Measurements from ENCODE around the gene FASN. TPM values are rescaled to one million over a fixed set of nuclear protein-coding genes. Genes with fewer than 3 reads are reported as not detected.

FASN gene
- total RNA-seq, 8 experiments from 2014 or later, result 32.4 to 333 (median 89.0) TPM

GRCh38 chr17:82065193-82065637, 32.8 kb downstream of the FASN start:
- 0% methylated on average over 3 of the region's 47 CpGs; no CpG with 5 or more reads in 8 of the 10 experiments for WGBS, 10 experiments
- peak overlapping the region; percentile 54 to 89 for H3K27ac ChIP-seq
- in situ Hi-C loops (cut with MboI; ENCODE audit: low pct_unique_long_range_greater_than_20kb in 2 of 9, low sequenced_read_pairs in 9 of 9, unreplicated experiment in 9 of 9), result no loop called here
- H3K4me3 ChIP-seq, result peak overlapping the region; percentile 82 to 100 (median 88)
- peak; percentile 51 to 83 (median 63) for ATAC-seq (replicated peaks in 6 of 8)
- H3K4me1 ChIP-seq (replicated peaks in 1 of 2), result peaks cover 12 to 13% of the 10 kb centered on the region in 2 donors

DNA sequence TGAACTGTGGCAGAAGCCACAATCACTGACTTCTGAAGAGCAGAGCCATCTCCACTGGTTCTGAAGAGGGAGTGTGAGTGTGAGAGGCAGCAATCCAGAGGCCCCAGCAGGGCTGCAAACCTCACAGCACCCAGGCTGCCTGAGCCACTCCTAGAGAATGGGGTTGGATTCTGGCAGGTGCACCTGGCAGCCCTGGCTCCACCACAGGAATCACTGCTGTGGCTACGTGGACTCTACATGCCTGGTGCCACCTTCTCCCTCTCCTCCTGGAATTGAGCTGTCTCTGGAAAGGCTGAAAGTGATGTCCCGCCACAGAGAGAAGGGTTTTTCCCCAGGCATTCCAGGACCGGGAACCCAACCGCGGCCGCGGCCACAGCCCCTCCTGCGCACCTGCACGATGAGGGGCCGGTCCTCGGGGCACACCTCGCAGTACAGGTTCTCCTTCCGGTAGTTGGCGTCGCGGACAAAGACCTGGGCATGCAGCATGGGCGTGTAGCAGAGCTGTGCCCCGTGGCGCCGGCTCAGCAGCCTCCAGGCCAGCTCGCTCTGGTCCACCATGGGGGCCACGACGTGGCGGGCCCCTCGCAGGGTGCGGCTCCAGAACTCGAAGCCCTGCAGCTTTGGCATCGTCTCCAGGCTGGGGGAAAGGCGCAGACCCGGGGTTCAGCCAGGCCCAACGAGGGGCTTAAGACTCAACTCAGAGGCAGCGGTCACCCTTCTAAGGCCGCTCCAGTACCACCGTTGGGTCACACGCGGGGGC, 33.4 kb downstream of the FASN start:
- ATAC-seq (replicated peaks in 6 of 8), result peak in 4 of 8 experiments; percentile 2 to 10 (median 5)
- Histone ChIP-seq H3K4me1 (replicated peaks in 1 of 2) (peaks cover 12 to 13% of the 10 kb centered on the region in 2 donors), H3K4me3 (peak overlapping the region; percentile 82 to 100 (median 88)), H3K27ac (peak overlapping the region in 1 of 2 donors; percentile 89)
- in situ Hi-C loops (cut with MboI; ENCODE audit: low pct_unique_long_range_greater_than_20kb in 2 of 9, low sequenced_read_pairs in 9 of 9, unreplicated experiment in 9 of 9), result no loop called here
- WGBS, 10 experiments, result 20 to 80% (median 71%) methylated on average over 1 to 13 of the region's 36 CpGs; no CpG with 5 or more reads in 6 of the 10 experiments

DNA sequence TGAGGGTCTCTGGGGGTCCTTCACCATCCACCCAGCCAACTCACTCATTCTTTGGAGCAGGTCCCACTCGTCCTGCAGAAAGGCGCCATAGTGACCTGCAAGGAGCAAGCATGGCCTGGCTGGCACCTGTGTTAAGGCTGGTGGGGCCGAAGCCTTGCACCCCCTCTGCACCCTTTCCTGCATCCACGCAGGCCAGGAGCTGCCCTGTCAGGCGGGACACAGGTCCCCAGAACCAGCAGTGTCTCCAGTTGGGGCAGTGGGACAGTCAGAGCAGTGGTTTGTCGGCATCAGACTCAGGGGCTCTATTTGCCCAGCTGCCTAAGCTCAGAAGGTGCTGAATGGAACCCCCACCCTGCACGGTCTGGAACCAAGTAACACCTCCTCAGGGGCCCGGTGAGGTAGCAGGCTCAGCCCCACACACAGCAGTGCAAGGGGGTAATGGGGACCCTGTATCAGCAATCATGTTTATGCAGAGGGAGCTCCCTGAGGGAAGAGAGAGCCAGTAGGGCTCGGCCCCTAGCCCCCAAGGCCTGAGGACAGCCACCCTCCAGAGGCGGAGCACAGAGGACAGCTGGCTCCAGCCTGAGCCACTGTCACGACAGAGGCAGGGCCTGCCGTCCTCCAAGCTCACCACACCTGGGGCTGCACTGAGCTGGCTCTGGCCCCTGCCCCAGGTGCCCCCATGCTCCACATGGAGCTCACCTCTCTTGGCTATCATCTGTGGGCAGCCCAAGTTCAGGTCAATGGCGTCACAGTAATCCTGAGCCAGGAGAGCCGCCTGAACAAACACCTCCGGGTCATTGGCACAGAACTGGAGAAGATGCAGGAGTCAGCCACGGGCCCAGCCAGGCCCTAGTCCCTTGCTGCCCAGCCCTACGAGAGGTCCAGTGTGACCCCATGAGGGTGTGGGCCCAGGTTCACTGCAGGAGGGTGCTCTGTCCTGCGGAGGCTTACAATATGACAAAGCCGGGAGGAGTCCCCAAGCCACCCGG, 34.3 kb downstream of the FASN start:
- ATAC-seq (replicated peaks in 6 of 8), result no peak
- Histone ChIP-seq H3K4me1 (replicated peaks in 1 of 2) (peaks cover 12 to 13% of the 10 kb centered on the region in 2 donors), H3K4me3 (no peak overlapping the region), H3K27ac (no peak overlapping the region)
- in situ Hi-C loops (cut with MboI; ENCODE audit: low pct_unique_long_range_greater_than_20kb in 2 of 9, low sequenced_read_pairs in 9 of 9, unreplicated experiment in 9 of 9), result no loop called here
- 60 to 100% (median 86%) methylated on average over 1 to 7 of the region's 20 CpGs; no CpG with 5 or more reads in 5 of the 10 experiments for WGBS, 10 experiments

GRCh38 chr17:82062984-82063368, 35.1 kb downstream of the FASN start:
- Histone ChIP-seq H3K4me1 (replicated peaks in 1 of 2) (peaks cover 12 to 13% of the 10 kb centered on the region in 2 donors), H3K4me3 (no peak overlapping the region), H3K27ac (no peak overlapping the region)
- in situ Hi-C loops (cut with MboI; ENCODE audit: low pct_unique_long_range_greater_than_20kb in 2 of 9, low sequenced_read_pairs in 9 of 9, unreplicated experiment in 9 of 9), result no loop called here
- ATAC-seq (replicated peaks in 6 of 8), result no peak
- WGBS, 10 experiments, result 96% methylated on average over 5 of the region's 9 CpGs; no CpG with 5 or more reads in 9 of the 10 experiments

DNA sequence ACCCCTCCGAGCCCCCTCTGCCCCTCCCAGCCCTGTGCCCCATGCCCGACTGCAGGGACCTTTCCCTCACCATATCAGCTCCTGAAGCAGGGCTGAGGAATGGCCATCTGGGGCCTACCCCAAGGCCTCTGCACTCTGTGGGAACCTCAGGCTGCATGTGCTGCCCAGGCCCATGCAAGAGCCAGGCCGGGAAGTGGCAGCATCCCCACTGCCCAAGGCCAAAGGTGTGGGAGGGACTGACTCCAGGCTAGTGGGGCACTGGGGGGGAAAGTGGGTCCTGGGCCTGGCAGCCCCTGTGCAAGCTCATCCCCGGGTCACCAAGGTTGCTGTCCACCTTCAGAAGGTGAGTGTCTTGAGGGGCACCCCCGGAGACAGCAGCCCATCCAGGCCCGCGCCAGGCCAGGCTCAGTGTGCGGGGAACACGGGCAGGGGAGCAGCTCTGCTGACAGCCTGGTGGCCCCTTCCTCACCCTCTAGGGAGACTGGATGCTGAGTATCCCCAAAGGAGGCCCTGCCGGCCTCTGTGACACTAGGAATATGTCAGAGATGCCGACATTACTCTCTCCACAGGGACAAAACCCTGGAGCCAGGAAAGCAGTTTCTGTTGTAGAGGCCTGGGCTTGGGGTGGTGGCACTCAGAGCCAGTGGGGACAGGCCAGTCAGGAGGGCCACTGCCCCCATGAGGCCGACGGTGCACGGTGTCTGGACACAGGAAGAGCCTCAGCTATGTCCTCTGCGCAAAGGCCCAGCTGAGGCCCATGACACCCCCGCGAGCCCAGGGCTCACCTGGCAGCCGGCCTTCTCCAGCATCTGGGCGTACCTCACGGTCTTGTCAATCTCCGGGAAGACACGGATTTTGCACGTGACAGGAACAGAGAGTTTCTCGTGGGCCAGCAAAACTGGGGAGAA, 35.7 kb downstream of the FASN start:
- in situ Hi-C loops (cut with MboI; ENCODE audit: low pct_unique_long_range_greater_than_20kb in 2 of 9, low sequenced_read_pairs in 9 of 9, unreplicated experiment in 9 of 9), result no loop called here
- WGBS, 10 experiments, result 67 to 100% (median 82%) methylated on average over 1 to 10 of the region's 24 CpGs; no CpG with 5 or more reads in 6 of the 10 experiments
- Histone ChIP-seq H3K4me3 (no peak overlapping the region), H3K27ac (no peak overlapping the region), H3K4me1 (replicated peaks in 1 of 2) (peaks cover 12 to 13% of the 10 kb centered on the region in 2 donors)
- no peak for ATAC-seq (replicated peaks in 6 of 8)

DNA sequence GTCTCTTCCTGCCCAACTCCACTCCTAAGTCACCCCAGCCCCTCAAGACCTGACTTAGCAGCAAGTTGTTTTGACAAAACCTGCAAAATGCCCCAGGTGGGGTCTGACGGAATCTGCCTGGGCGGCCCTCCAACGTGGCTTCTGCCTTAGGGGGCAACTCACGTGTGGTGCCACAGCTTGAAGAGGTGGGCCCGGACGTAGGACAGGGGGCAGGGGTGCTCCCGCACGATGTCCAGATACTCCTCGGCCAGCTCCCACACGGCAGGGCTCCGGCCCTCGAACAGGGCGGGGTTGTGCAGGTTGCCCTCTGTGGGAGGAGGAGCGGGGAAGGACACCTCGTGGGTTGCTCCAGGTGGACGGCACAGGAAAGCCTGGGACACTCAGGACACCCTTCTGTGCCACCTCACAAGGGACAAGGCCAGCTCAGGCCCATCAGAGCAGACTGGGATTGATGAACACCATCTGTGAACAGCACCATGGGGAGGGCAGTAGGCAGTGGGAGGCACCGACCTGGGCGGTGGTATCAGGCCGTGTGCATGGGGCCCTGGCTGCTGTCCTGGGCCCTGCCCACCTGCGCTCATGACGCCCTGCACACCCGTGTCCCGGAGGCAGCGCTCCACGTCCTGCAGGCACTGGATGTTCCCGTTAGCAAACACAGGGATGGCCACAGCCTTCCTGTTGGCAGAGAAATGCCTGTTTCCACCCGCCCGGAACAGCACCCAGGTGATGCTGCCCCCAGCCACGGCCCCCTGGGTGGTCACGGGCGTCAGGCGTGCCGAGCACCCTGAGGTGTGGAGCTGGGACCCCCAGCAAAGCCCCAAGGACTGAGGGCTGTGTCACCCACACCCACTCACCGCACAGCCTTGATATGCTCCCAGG, 36.8 kb downstream of the FASN start:
- ATAC-seq (replicated peaks in 6 of 8), result no peak
- in situ Hi-C loops (cut with MboI; ENCODE audit: low pct_unique_long_range_greater_than_20kb in 2 of 9, low sequenced_read_pairs in 9 of 9, unreplicated experiment in 9 of 9), result no loop called here
- H3K4me1 ChIP-seq (replicated peaks in 1 of 2), result peaks cover 11% of the 10 kb centered on the region in 2 donors
- WGBS, 10 experiments, result 100% methylated on average over 2 of the region's 34 CpGs; no CpG with 5 or more reads in 9 of the 10 experiments
- no peak overlapping the region for H3K4me3 ChIP-seq
- H3K27ac ChIP-seq, result no peak overlapping the region

DNA sequence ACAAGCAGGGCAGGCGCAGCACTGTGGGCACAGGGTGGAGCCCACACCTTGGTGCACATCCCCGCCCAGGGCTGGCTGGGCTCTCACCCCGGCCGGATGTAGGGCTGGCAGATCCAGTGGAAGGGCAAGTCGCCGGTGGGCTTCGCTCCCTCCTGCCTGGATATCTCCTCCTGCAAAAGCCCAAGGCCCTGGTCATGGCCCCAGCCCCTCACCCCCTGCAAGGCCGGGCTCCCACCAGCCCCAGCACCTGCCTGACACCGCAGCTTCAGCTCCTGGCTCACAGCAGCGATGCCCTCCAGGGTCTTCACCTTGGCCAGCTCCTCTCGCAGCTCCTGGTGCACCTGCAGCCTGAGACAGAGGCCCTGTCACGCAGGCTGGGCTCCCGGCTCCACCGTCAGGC, 37.4 kb downstream of the FASN start:
- WGBS, 10 experiments, result 77 to 100% (median 100%) methylated on average over 1 to 4 of the region's 14 CpGs; no CpG with 5 or more reads in 7 of the 10 experiments
- H3K4me1 ChIP-seq (replicated peaks in 1 of 2), result peaks cover 7% of the 10 kb centered on the region in 2 donors
- in situ Hi-C loops (cut with MboI; ENCODE audit: low pct_unique_long_range_greater_than_20kb in 2 of 9, low sequenced_read_pairs in 9 of 9, unreplicated experiment in 9 of 9), result no loop called here
- no peak overlapping the region for H3K27ac ChIP-seq
- ATAC-seq (replicated peaks in 6 of 8), result no peak
- no peak overlapping the region for H3K4me3 ChIP-seq

DNA sequence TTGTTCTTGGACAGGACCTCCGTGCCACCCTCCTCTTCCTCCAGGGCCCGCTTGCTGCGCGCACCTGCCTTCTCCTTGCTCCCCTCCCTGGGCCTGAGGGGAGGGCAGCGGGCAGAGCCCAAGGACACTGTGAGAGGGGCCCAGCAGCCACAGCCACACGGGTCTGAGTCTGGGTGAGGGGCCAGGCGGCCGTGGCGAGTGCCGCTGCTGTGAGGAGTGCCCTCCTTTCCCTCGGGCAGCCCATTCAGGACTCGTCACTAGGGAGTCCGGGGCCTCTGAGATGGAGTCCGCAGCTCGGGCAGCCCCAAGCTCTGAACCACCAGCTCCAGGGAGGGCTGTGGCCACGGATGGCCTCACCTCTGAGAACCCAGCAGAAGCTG, 38.0 kb downstream of the FASN start:
- Histone ChIP-seq H3K4me1 (replicated peaks in 1 of 2) (peaks cover 7% of the 10 kb centered on the region in 2 donors), H3K4me3 (no peak overlapping the region), H3K27ac (peak overlapping the region in 1 of 2 donors; percentile 49)
- in situ Hi-C loops (cut with MboI; ENCODE audit: low pct_unique_long_range_greater_than_20kb in 2 of 9, low sequenced_read_pairs in 9 of 9, unreplicated experiment in 9 of 9), result no loop called here
- no peak for ATAC-seq (replicated peaks in 6 of 8)
- 81 to 100% (median 91%) methylated on average over 1 to 12 of the region's 16 CpGs; no CpG with 5 or more reads in 7 of the 10 experiments for WGBS, 10 experiments

GRCh38 chr17:82059272-82060000, 38.6 kb downstream of the FASN start:
- Histone ChIP-seq H3K4me3 (no peak overlapping the region), H3K27ac (no peak overlapping the region), H3K4me1 (replicated peaks in 1 of 2) (peaks cover 2% of the 10 kb centered on the region in 2 donors)
- ATAC-seq (replicated peaks in 6 of 8), result no peak
- in situ Hi-C loops (cut with MboI; ENCODE audit: low pct_unique_long_range_greater_than_20kb in 2 of 9, low sequenced_read_pairs in 9 of 9, unreplicated experiment in 9 of 9), result no loop called here
- 70 to 100% (median 100%) methylated on average over 2 to 3 of the region's 19 CpGs; no CpG with 5 or more reads in 7 of the 10 experiments for WGBS, 10 experiments

DNA sequence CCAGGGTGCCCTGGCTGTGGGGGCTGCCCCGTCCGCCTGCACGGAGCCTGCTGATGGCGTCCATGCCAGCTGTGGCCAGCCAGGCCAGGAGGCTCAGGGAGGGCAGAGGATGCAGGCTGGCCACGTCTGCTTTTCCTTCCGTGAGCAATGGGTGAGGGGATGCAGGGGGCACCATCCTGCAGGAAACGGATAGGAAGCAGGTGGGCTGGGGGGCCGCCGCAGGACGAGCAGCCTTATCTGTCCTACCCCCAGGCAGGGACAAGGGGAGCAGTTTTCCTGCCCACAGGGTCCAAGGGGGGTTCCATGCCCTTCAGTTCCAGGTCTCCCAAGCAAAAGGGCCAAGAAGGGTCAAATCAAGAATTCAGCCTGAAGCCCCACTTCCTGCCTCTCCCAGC, 39.2 kb downstream of the FASN start:
- 67 to 100% (median 94%) methylated on average over 3 of the region's 10 CpGs; no CpG with 5 or more reads in 7 of the 10 experiments for WGBS, 10 experiments
- H3K27ac ChIP-seq, result no peak overlapping the region
- no peak overlapping the region for H3K4me3 ChIP-seq
- no peaks in the 10 kb centered on the region for H3K4me1 ChIP-seq (replicated peaks in 1 of 2)
- ATAC-seq (replicated peaks in 6 of 8), result no peak
- in situ Hi-C loops (cut with MboI; ENCODE audit: low pct_unique_long_range_greater_than_20kb in 2 of 9, low sequenced_read_pairs in 9 of 9, unreplicated experiment in 9 of 9), result no loop called here

DNA sequence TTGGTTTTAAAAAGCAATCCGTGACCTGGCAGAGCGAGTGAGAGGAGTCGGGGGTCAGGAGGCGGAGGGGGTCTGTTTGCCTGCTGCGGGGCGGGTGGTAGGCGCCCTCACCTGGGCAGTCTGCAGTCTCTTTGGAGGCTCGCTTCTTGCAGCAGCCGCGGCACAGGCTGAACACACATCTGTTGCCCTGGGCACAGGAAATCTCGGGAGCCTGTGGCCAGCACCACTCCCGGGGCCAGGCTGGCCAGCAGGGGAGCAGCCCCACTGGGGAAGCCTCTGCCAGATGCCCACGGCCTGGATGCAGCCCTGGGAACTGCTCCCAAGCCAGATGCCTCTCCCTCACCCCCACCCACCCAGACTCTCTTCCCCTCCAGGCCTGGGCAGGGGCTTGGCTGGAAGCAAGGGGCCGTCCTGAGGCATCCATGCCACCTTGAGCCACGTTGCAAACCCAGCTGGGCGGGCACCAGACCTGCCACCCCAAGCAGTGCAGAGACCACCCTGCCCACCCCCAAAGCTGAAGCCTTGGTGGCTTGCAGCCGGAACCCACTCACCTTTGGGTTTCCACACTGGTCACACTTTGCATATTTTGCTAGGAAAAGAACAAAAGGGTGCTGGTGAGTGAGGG, 39.7 kb downstream of the FASN start:
- H3K4me1 ChIP-seq (replicated peaks in 1 of 2), result no peaks in the 10 kb centered on the region
- peak in 1 of 8 experiments; percentile 2 for ATAC-seq (replicated peaks in 6 of 8)
- H3K4me3 ChIP-seq, result no peak overlapping the region
- no peak overlapping the region for H3K27ac ChIP-seq
- in situ Hi-C loops (cut with MboI; ENCODE audit: low pct_unique_long_range_greater_than_20kb in 2 of 9, low sequenced_read_pairs in 9 of 9, unreplicated experiment in 9 of 9), result no loop called here
- 60 to 100% (median 91%) methylated on average over 1 to 7 of the region's 17 CpGs; no CpG with 5 or more reads in 5 of the 10 experiments for WGBS, 10 experiments
